NCI-H1417 treated with DMSO at 0.1 percent for 48 hours (cell line): ENCODE results near the gene MKNK2.
"Not testable (repeated sequence)": the region's sequence is repeated elsewhere in the genome, so short reads cannot be mapped to it uniquely, and the experiment has no call there.

Experiments used
- DNase-seq: peaks from one replicate; lab custom pipeline; 2025; lab: John Stamatoyannopoulos, UW

The MKNK2 gene

GRCh38 chr19:2044709-2045500 lies 6.1 kb downstream of the MKNK2 start:
- no peak for DNase-seq

GRCh38 chr19:2043961-2044708 lies 6.9 kb downstream of the MKNK2 start:
- DNase-seq: no peak

GRCh38 chr19:2043251-2043641 lies 7.8 kb downstream of the MKNK2 start:
- DNase-seq: no peak

- DNase-seq: no peak
Measured at GRCh38 chr19:2042485-2043250, 8.4 kb downstream of the MKNK2 start.

GRCh38 chr19:2041683-2042484 lies 9.2 kb downstream of the MKNK2 start:
- DNase-seq: peak; percentile 79

- DNase-seq: no peak
Measured at GRCh38 chr19:2041433-2041682, 9.7 kb downstream of the MKNK2 start.

- no peak for DNase-seq
Measured at GRCh38 chr19:2040647-2041432, 10.2 kb downstream of the MKNK2 start.

GRCh38 chr19:2039959-2040646 lies 10.9 kb downstream of the MKNK2 start:
- DNase-seq: no peak

GRCh38 chr19:2039089-2039958 lies 11.7 kb downstream of the MKNK2 start:
- no peak for DNase-seq

- DNase-seq: no peak
Measured at GRCh38 chr19:2038284-2039088, 12.6 kb downstream of the MKNK2 start.

GRCh38 chr19:2037651-2038255 lies 13.3 kb downstream of the MKNK2 start:
- DNase-seq: no peak

GRCh38 chr19:2036424-2036823 lies 14.6 kb downstream of the MKNK2 start:
- DNase-seq: no peak

- no peak for DNase-seq
Measured at GRCh38 chr19:2035590-2035991, 15.5 kb downstream of the MKNK2 start.

- no peak for DNase-seq
Measured at GRCh38 chr19:2034729-2035589, 16.1 kb downstream of the MKNK2 start.

- not testable (repeated sequence) for DNase-seq
Measured at GRCh38 chr19:2034253-2034652, 16.8 kb downstream of the MKNK2 start.

GRCh38 chr19:2033825-2034159 lies 17.3 kb downstream of the MKNK2 start:
- no peak for DNase-seq

GRCh38 chr19:2033115-2033824 lies 17.8 kb downstream of the MKNK2 start:
- DNase-seq: no peak
